Mucosa of descending colon (tissue), 3 donors: ENCODE measurements around the gene MAPKAP1. TPM values are rescaled to one million over a fixed set of nuclear protein-coding genes. Genes with fewer than 3 reads are reported as not detected.

ENCODE experiments used
- ATAC-seq: fragments of 200-7000 bp; cut with Tn5 transposase; one replicate; pipeline ENCODE4 v1.9.1; 2020; ENCODE audit warnings: mild to moderate bottlenecking, moderate library complexity
- DNase-seq, 3 donors: peaks; one replicate each; pipeline ENCODE4 v3.0.0-alpha.2; 2020
- H3K36me3 ChIP-seq: fragments of 200-600 bp; one replicate; pipeline ENCODE4 v1.8.0; 2021; ENCODE audit warnings: low read depth, mild to moderate bottlenecking
- H3K4me1 ChIP-seq: fragments of 200-600 bp; one replicate; pipeline ENCODE4 v1.8.0; 2021; ENCODE audit warnings: low read depth, mild to moderate bottlenecking
- H3K4me3 ChIP-seq: fragments of 200-600 bp; one replicate; pipeline ENCODE4 v1.8.0; 2021; ENCODE audit warnings: mild to moderate bottlenecking
- H3K9me3 ChIP-seq: fragments of 200-600 bp; one replicate; pipeline ENCODE4 v1.8.0; 2021; ENCODE audit warnings: mild to moderate bottlenecking
- intact Hi-C, 2 donors: fragments of 100-400 bp; cut with DNase I in 1 of 2; cut with micrococcal nuclease in 1 of 2; formaldehyde crosslinking; loops; one replicate each; pipeline versions ENCODE4 v1.11.0 to v1.11.1; 2022; cut with DNase I, micrococcal nuclease
- total RNA-seq, 3 donors: library from RNA; stranded (reverse); fragmentation: NEBNext Ultra II Directional in 2 of 3; extraction: Animal tissue kit (Norgen Biotek cat#: 25700) in 2 of 3; gene quantifications; one replicate each; pipeline versions ENCODE4 v1.2.1 to v1.2.4, GENCODE V29; 2021 to 2023
- TF ChIP-seq, protein P1 (sequence below): fragments of 200-600 bp; IDR thresholded peaks from one replicate; pipeline ENCODE4 v1.8.0; 2022; ENCODE audit warnings: antibody characterized with exemption, mild to moderate bottlenecking
- donor health status: DM: no; HTN: no; CAD: no; lungs with moderate emphysema.
- donor health status: DM: no; HTN: no; CAD: no.
- donor health status: DM: no; HTN: yes; CAD: no.

MAPKAP1 gene
- total RNA-seq, 3 donors from 2014 or later, result 73.2 to 98.4 (median 84.9) TPM

DNA sequence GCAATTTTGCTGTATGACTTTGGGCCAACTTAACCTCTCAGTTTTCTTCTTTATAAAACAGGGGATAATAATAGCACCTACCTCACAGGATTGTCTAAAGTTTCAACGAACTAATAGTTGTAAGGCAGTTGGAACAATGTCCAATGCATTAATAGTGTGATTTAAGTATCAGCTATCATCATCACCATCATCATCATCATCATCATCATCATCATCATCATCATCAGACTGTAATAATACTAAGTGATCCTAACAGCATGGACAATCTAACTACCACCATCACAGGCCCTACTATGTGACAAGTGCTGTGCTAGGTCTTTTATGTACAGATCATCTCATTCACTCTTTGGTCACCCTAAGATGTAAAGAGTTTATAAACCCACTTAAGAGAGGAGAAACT, 196.0 kb downstream of the MAPKAP1 start:
- ATAC-seq, result no peak
- TF ChIP-seq, protein P1, sequence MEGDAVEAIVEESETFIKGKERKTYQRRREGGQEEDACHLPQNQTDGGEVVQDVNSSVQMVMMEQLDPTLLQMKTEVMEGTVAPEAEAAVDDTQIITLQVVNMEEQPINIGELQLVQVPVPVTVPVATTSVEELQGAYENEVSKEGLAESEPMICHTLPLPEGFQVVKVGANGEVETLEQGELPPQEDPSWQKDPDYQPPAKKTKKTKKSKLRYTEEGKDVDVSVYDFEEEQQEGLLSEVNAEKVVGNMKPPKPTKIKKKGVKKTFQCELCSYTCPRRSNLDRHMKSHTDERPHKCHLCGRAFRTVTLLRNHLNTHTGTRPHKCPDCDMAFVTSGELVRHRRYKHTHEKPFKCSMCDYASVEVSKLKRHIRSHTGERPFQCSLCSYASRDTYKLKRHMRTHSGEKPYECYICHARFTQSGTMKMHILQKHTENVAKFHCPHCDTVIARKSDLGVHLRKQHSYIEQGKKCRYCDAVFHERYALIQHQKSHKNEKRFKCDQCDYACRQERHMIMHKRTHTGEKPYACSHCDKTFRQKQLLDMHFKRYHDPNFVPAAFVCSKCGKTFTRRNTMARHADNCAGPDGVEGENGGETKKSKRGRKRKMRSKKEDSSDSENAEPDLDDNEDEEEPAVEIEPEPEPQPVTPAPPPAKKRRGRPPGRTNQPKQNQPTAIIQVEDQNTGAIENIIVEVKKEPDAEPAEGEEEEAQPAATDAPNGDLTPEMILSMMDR, result no peak
- peaks cover 18% of the 10 kb centered on the region for H3K4me1 ChIP-seq

GRCh38 chr9:125509476-125509875, 197.5 kb downstream of the MAPKAP1 start:
- Histone ChIP-seq H3K4me1 (peaks cover 18% of the 10 kb centered on the region), H3K36me3 (no peaks in the 10 kb centered on the region), H3K9me3 (no peaks in the 10 kb centered on the region), H3K4me3 (no peak overlapping the region)
- DNase-seq (no peak), ATAC-seq (no peak)
- intact Hi-C loops, result no loop called here
- TF ChIP-seq, protein P1, result no peak

More for the DNA sequence above, 196.0 kb downstream of the MAPKAP1 start:
- Histone ChIP-seq H3K4me3 (no peak overlapping the region), H3K36me3 (no peaks in the 10 kb centered on the region), H3K9me3 (no peaks in the 10 kb centered on the region)
- intact Hi-C loops, result no loop called here
- DNase-seq, result no peak

- TF ChIP-seq, protein P1, result no peak
- intact Hi-C loops, result no loop called here
- DNase-seq, result no peak
- H3K36me3 ChIP-seq, result no peaks in the 10 kb centered on the region
- H3K9me3 ChIP-seq, result no peaks in the 10 kb centered on the region
- ATAC-seq, result no peak
- no peak overlapping the region for H3K4me3 ChIP-seq
- H3K4me1 ChIP-seq, result peaks cover 16% of the 10 kb centered on the region
Measured at GRCh38 chr9:125508249-125508648, 198.8 kb downstream of the MAPKAP1 start.

- H3K36me3 ChIP-seq, result no peaks in the 10 kb centered on the region
- no peak for ATAC-seq
- no peaks in the 10 kb centered on the region for H3K9me3 ChIP-seq
- intact Hi-C loops, result no loop called here
- no peak for DNase-seq
- H3K4me3 ChIP-seq, result no peak overlapping the region
- peaks cover 8% of the 10 kb centered on the region for H3K4me1 ChIP-seq
- TF ChIP-seq, protein P1, result no peak
Measured at GRCh38 chr9:125507226-125507625, 199.8 kb downstream of the MAPKAP1 start.

DNA sequence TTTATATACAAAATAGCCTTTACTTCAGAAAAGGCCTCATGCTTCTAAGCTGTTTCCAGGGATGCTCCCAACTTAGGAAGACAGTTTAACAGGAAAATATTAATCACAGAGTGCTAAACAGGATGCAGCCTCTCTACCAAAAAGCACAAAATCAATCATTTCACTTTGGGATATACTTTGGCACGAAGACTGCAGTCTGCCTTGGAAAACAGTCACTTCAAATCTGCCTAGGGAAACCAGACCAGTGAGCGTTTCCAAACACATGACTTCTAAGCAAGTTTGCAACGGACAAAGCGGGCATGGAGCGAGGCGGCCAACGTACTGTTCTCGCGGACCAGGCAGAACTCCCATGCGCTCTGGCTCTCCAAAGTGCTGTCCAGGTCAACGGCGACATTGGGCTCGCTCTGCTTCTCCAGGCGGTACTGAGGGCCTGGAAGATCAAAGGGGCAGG, 201.0 kb downstream of the MAPKAP1 start:
- no peak for ATAC-seq
- DNase-seq, result no peak
- TF ChIP-seq, protein P1, result no peak
- Histone ChIP-seq H3K9me3 (no peaks in the 10 kb centered on the region), H3K36me3 (no peaks in the 10 kb centered on the region), H3K4me1 (no peaks in the 10 kb centered on the region), H3K4me3 (no peak overlapping the region)
- intact Hi-C loops, result no loop called here

GRCh38 chr9:125504616-125505015, 202.4 kb downstream of the MAPKAP1 start:
- intact Hi-C loops, result no loop called here
- H3K4me1 ChIP-seq, result no peaks in the 10 kb centered on the region
- no peaks in the 10 kb centered on the region for H3K9me3 ChIP-seq
- H3K4me3 ChIP-seq, result no peak overlapping the region
- H3K36me3 ChIP-seq, result no peaks in the 10 kb centered on the region
- no peak for DNase-seq
- TF ChIP-seq, protein P1, result no peak
- ATAC-seq, result no peak
